Activated CD4-positive, alpha-beta T cell treated with anti-CD3 and anti-CD28 coated beads, Interleukin-2, amount 10 ng/mL, durations not matched to agents 24 days and 14 days (primary cell): ENCODE measurements around the gene RASA1. TPM values are rescaled to one million over a fixed set of nuclear protein-coding genes. Genes with fewer than 3 reads are reported as not detected.
A peak's percentile ranks its signal among the peaks of the same experiment; 100 is the strongest.
"Not testable (repeated sequence)": the region's sequence is repeated elsewhere in the genome, so short reads cannot be mapped to it uniquely, and the experiment has no call there.

ENCODE experiments used
- DNase-seq: peaks from one replicate; pipeline ENCODE4 v3.0.0; 2022
- H3K27ac Mint-ChIP-seq: one replicate; pipeline ENCODE4 v1.8.0; 2022; ENCODE audit warnings: mild to moderate bottlenecking, mixed read lengths
- H3K27me3 Mint-ChIP-seq: one replicate; pipeline ENCODE4 v1.8.0; 2022; ENCODE audit warnings: mixed read lengths
- H3K36me3 Mint-ChIP-seq: one replicate; pipeline ENCODE4 v1.8.0; 2022; ENCODE audit warnings: low read depth, mild to moderate bottlenecking, mixed read lengths
- H3K4me1 Mint-ChIP-seq: one replicate; pipeline ENCODE4 v1.8.0; 2021; ENCODE audit warnings: mixed read lengths
- H3K4me3 Mint-ChIP-seq: one replicate; pipeline ENCODE4 v1.8.0; 2022; ENCODE audit warnings: mild to moderate bottlenecking, moderate library complexity, mixed read lengths
- H3K9me3 Mint-ChIP-seq: one replicate; pipeline ENCODE4 v1.8.0; 2021; ENCODE audit warnings: mixed read lengths
- intact Hi-C: fragments of 100-400 bp; cut with micrococcal nuclease; formaldehyde crosslinking; loops from one replicate; pipeline ENCODE4 v1.15.1; 2023
- total RNA-seq: library from RNA; stranded (reverse); gene quantifications from 2 replicates; pipeline ENCODE4 v1.2.3, GENCODE V29; 2022

RASA1 gene
- total RNA-seq, 1 donor from 2014 or later, result 21.2 TPM

DNA sequence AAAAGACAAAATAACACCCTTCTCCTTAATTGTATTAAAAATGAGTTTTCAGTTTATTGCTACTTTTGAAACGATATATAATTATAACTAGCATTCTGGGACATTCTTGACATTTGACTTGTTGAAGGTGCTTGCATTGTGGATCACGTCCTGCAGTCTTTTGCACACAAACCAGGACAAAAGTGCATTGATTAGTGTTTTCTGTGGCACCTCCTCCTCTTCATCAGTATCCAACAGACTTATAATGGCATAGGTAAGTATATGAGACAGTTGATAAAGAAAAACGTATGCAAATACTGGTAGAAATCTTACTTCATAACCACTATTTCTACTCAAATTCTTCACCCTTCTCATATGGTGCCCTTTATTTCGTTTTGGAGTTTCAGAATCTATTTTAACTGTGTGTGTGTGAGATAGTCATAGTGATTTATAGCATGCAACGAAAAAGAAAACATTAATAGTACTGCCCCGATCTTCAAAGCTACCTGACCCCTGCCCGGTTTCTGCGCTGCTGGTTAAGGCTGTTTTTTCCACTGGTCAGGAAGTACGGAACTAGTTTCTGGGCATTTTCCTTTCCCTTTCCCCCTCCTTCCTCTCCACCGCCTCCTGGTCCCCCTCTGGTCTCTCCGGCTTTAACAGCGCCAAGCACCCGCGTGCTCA lies 639 bp upstream of the RASA1 start:
- no peak for DNase-seq
- H3K9me3 Mint-ChIP-seq, result no peaks in the 10 kb centered on the region
- peaks cover 27% of the 10 kb centered on the region for H3K4me1 Mint-ChIP-seq
- peaks cover 5% of the 10 kb centered on the region for H3K27me3 Mint-ChIP-seq
- intact Hi-C loops, result loop anchor here (1.0 to 5.0 kb wide), 4 partner anchors 72 to 648 kb away; partner anchors contain the start of gene CCNH
- H3K36me3 Mint-ChIP-seq, result peaks cover 8% of the 10 kb centered on the region
- H3K4me3 Mint-ChIP-seq, result peak overlapping the region; percentile 96
- peak overlapping the region; percentile 99 for H3K27ac Mint-ChIP-seq

DNA sequence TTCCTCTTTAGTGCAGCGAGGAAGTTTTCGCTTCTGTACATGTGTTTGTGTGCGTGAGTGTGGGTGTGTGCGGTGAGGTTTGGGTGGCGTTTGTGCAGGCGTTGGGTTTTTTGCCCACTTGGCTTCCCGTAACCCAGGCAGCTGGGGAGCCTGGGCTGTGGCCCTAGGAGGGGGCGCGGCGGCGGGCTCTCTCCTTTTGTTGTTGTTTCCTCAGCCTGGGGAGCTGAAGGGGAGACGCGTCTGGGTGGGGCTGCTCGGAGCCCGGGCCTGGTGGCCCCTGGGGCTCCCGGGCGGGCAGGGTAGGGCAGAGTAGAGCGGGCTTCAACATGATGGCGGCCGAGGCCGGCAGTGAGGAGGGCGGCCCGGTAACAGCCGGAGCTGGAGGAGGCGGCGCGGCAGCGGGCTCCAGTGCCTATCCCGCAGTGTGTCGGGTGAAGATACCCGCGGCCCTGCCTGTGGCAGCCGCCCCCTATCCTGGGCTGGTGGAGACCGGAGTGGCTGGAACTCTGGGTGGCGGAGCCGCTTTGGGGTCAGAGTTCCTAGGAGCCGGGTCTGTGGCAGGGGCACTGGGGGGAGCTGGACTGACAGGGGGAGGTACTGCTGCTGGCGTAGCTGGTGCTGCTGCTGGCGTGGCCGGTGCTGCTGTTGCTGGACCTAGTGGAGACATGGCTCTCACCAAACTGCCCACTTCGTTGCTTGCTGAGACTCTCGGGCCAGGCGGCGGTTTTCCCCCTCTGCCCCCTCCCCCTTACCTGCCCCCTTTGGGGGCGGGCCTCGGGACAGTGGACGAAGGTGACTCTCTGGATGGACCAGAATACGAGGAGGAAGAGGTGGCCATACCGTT lies 665 bp downstream of the RASA1 start:
- peaks cover 28% of the 10 kb centered on the region for H3K4me1 Mint-ChIP-seq
- DNase-seq, result no peak
- H3K27me3 Mint-ChIP-seq, result peaks cover 5% of the 10 kb centered on the region
- H3K36me3 Mint-ChIP-seq, result peaks cover 8% of the 10 kb centered on the region
- intact Hi-C loops, result loop anchor here (1.0 to 5.0 kb wide), 6 partner anchors 14 to 246 kb away; no protein-coding TSS in a partner anchor
- peak overlapping the region; percentile 96 for H3K4me3 Mint-ChIP-seq
- H3K9me3 Mint-ChIP-seq, result no peaks in the 10 kb centered on the region
- peak overlapping the region; percentile 99 for H3K27ac Mint-ChIP-seq

DNA sequence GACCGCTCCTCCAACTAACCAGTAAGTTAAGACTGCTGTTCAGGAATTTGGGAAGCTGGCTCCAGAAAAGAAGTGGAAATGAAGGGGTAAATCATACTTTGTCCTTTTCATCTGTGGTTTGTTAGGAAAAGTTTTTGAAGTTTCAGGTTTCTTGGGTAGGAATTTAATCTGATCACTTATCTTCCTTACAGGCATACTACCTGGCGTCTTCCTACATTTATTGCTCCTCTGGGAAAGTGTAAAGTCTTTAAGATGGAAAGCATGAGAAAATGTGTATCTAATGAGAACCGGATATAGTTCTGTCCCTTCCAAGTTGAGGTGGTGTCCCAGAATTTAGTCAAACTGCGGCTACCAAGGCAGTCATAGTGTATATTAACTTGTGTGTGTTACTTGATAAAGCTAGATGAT lies 1.3 kb downstream of the RASA1 start:
- intact Hi-C loops, result loop anchor here (1.0 to 5.0 kb wide), 6 partner anchors 13 to 247 kb away; no protein-coding TSS in a partner anchor
- DNase-seq, result no peak
- H3K4me3 Mint-ChIP-seq, result peak overlapping the region; percentile 96
- H3K4me1 Mint-ChIP-seq, result peaks cover 29% of the 10 kb centered on the region
- peaks cover 8% of the 10 kb centered on the region for H3K36me3 Mint-ChIP-seq
- H3K9me3 Mint-ChIP-seq, result no peaks in the 10 kb centered on the region
- peak overlapping the region; percentile 23 for H3K27ac Mint-ChIP-seq
- H3K27me3 Mint-ChIP-seq, result peaks cover 5% of the 10 kb centered on the region

DNA sequence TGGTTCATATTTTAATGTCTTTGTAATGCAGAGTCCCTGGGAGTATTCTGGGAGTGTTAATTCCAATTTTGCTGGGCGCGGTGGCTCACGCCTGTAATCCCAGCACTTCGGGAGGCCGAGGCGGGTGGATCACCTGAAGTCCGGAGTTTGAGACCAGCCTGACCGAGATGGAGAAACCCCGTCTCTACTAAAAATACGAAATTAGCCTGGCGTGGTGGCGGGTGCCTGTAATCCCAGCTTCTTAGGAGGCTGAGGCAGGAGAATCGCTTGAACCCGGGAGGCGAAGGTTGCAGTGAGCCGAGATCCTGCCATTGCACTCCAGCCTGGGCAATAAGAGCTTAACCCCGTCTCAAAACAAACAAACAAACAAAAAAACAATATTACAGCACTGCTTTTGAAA lies 3.2 kb downstream of the RASA1 start:
- H3K27me3 Mint-ChIP-seq, result not testable (repeated sequence)
- Mint-ChIP-seq H3K4me1 (peaks cover 36% of the 10 kb centered on the region), H3K36me3 (peaks cover 15% of the 10 kb centered on the region)

DNA sequence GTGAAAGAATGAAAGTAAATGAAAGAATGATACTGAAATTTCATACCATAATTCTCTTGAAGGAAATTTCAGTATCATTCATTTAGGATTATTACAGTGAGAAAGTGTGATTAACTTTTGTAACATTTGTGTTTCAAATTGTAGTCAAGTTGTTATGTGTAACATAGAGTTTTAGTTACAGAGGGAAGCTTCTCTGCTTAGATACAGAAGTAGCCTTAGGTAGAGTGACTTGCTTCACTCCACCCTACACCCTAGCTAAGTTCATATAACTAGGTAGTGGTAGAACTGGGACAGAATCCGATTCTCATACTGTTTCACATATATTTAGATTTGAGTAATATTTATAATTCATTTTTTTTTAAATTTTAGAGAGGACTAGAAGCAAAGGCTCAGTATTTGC lies 9.0 kb downstream of the RASA1 start:
- Mint-ChIP-seq H3K27me3 (no peaks in the 10 kb centered on the region), H3K27ac (no peak overlapping the region), H3K36me3 (peaks cover 23% of the 10 kb centered on the region), H3K9me3 (no peaks in the 10 kb centered on the region), H3K4me1 (peaks cover 20% of the 10 kb centered on the region), H3K4me3 (no peak overlapping the region)
- intact Hi-C loops, result no loop called here
- no peak for DNase-seq

More for the DNA sequence above, 3.2 kb downstream of the RASA1 start:
- DNase-seq, H3K4me3 Mint-ChIP-seq, intact Hi-C loops, H3K27ac Mint-ChIP-seq, H3K9me3 Mint-ChIP-seq: not testable (repeated sequence)

DNA sequence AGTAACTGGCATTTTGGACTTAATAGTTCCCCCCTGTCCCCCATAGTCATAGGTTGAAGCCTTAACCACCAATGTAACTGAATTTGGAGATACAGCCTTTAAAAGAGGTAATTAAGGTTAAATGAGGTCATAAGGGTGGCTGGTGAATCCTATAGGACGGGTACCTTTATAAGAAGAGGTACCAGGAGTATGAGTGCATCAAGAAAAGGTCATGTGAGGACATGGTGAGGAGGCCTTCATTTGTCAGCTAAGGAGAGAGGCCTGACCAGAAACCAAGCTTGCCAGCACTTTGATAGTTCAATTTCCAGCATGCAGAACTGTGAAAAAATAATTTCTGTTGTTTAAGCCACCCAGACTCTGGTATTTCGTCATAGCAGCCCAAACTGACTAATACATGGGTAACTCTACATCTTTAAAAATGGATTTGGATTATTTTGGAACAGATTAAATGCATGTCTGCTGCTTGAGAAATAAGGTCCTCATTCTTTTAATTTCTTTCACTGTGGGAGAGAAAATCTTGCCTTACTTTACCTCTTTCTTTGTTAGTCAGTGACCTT lies 9.7 kb downstream of the RASA1 start:
- no peak for DNase-seq
- Mint-ChIP-seq H3K27ac (no peak overlapping the region), H3K4me1 (peaks cover 27% of the 10 kb centered on the region), H3K9me3 (no peaks in the 10 kb centered on the region), H3K4me3 (no peak overlapping the region), H3K27me3 (no peaks in the 10 kb centered on the region), H3K36me3 (peaks cover 28% of the 10 kb centered on the region)
- intact Hi-C loops, result no loop called here

DNA sequence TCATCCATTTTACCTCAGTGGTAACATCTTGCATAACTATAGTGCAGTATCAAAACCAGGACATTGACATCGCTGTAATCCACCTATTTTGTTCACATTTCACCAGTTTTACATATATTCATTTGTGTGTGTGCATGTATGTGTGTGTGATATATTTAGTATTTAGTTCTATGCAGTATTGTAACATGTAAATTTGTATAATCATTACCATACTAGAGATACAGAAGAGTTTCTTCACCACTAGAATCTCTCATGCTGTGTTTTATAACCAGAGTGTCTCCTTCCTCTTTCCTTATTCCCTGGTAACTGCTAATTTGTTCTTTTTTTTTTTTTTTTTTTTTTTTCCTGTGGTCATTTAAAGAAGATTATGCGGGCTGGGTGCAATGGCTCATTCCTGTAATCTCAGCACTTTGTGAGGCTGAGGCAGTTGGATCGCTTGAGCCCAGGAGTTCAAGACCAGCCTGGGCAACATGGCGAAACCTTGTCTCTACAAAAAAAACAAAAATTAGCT lies 11.0 kb downstream of the RASA1 start:
- Mint-ChIP-seq H3K9me3 (no peaks in the 10 kb centered on the region), H3K4me3 (no peak overlapping the region), H3K36me3 (peaks cover 32% of the 10 kb centered on the region), H3K27me3 (no peaks in the 10 kb centered on the region), H3K4me1 (peaks cover 30% of the 10 kb centered on the region), H3K27ac (no peak overlapping the region)
- intact Hi-C loops, result no loop called here
- no peak for DNase-seq

DNA sequence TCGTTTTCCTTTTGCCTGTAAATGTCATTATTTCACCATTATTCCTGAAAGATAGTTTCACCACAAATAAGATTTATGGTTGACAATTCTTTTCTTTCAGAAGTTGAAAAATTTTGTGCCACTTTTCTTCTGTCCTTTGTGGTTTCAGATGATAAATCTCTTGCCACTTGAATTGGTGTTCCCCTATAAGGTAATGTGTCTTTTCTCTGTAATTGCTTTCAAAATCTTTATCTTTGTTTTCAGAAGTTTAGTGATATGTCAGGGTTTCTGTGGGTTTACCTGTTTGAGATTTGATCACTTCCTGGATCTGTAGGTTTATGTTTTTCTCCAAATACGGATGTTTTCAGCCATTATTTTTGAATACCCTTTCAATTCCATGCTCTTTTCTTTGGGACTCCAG lies 14.6 kb downstream of the RASA1 start:
- Mint-ChIP-seq H3K36me3 (peaks cover 35% of the 10 kb centered on the region), H3K27ac (peak overlapping the region; percentile 72), H3K9me3 (no peaks in the 10 kb centered on the region), H3K4me3 (peak overlapping the region; percentile 78), H3K27me3 (no peaks in the 10 kb centered on the region), H3K4me1 (peaks cover 25% of the 10 kb centered on the region)
- intact Hi-C loops, result loop anchor here (1.0 to 5.0 kb wide), 3 partner anchors 14 to 60 kb away; no protein-coding TSS in a partner anchor
- DNase-seq, result no peak

DNA sequence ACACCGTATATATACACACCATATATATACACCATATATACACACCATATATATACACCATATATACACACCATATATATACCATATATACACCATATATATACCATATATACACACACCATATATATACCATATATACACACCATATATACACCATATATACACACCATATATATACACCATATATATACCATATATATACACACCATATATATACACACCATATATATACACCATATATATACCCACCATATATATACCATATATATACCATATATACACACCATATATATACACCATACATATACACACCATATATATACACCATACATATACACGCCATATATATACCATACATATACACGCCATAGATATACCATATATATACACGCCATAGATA lies 19.6 kb downstream of the RASA1 start:
- peaks cover 20% of the 10 kb centered on the region for H3K4me1 Mint-ChIP-seq
- H3K27ac Mint-ChIP-seq, DNase-seq, intact Hi-C loops, H3K27me3 Mint-ChIP-seq, H3K4me3 Mint-ChIP-seq: not testable (repeated sequence)
- peaks cover 49% of the 10 kb centered on the region for H3K36me3 Mint-ChIP-seq
- H3K9me3 Mint-ChIP-seq, result peaks cover 14% of the 10 kb centered on the region

DNA sequence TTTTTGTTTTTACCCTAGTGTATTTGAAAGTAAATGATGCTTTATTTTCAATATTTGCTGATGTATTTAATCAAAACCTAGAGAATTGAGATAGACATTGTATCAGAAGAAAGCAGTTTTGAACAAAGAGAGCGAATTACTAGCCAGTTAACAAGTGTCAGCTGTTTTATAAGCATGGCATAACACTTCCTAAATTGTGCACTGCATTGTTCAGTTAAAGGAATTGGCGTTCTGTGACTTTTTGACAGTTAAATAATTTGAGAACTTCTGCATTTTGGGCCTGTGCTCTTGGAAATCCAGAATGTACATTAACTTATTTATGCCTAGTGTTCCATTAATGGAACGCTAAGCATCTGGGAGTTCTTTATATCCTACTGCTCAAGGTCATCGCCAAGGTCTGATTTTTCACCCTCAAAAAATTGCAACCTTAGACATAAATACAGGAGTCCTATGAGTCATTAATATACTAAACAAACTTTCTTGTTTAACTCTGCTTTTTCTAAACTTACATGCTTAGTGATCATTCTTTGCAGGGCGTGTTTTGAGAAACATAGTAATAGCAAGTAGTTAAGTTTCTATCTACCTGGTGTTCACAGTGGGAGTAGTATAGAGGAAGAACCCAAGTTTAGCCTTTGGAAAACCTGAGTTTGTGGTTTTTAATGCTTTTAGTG lies 31.1 kb downstream of the RASA1 start:
- Mint-ChIP-seq H3K27me3 (no peaks in the 10 kb centered on the region), H3K27ac (no peak overlapping the region), H3K4me3 (no peak overlapping the region), H3K4me1 (peaks cover 52% of the 10 kb centered on the region), H3K9me3 (peaks cover 12% of the 10 kb centered on the region), H3K36me3 (peaks cover 17% of the 10 kb centered on the region)
- no peak for DNase-seq
- intact Hi-C loops, result no loop called here

DNA sequence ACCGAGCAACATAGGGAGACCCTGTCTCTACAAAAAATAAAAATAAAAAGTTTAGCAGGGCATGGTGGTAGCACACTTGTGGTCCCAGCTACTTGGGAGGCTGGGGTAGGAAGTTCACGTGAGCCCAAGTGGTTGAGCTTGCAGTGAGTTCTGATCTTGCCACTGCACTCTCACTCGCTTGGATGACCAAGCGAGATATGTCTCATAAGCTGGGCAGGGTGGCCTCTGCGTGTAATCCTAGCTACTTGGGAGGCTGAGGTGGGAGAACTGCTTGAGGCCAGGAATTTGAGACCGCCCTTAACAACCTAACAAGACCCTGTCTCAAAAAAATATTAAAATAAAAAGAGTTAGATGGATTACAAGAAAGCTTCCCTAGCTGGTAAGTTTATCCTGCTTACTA lies 32.5 kb downstream of the RASA1 start:
- Mint-ChIP-seq H3K27me3 (no peaks in the 10 kb centered on the region), H3K36me3 (peaks cover 28% of the 10 kb centered on the region), H3K4me3 (no peak overlapping the region), H3K4me1 (peaks cover 50% of the 10 kb centered on the region), H3K27ac (no peak overlapping the region), H3K9me3 (peaks cover 14% of the 10 kb centered on the region)
- intact Hi-C loops, result loop anchor here (1.0 to 2.0 kb wide), 2 partner anchors 17 to 32 kb away; no protein-coding TSS in a partner anchor
- DNase-seq, result no peak

DNA sequence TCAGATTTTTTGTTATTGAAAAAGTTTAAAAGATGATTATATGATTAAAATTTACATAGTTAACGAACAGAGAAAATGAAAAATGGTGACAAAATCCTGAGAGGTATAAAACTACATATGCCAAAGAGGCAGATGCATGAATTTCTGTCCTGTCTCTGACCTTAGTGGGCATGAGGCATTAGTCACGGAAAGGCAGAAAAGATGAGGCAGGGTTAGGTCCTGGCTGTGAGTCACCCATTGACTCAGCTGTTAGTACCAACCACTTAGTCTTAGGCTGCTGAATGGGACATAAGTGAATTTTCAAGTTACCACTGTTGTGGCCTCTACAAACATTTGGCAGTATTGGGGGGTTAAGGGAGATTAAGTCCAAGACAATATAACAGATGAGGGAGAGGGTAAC lies 33.1 kb downstream of the RASA1 start:
- no peak for DNase-seq
- intact Hi-C loops, result loop anchor here (1.0 to 2.0 kb wide), 2 partner anchors 18 to 32 kb away; no protein-coding TSS in a partner anchor
- H3K4me3 Mint-ChIP-seq, result no peak overlapping the region
- peaks cover 33% of the 10 kb centered on the region for H3K36me3 Mint-ChIP-seq
- peaks cover 50% of the 10 kb centered on the region for H3K4me1 Mint-ChIP-seq
- H3K27me3 Mint-ChIP-seq, result no peaks in the 10 kb centered on the region
- no peak overlapping the region for H3K27ac Mint-ChIP-seq
- H3K9me3 Mint-ChIP-seq, result peaks cover 19% of the 10 kb centered on the region

DNA sequence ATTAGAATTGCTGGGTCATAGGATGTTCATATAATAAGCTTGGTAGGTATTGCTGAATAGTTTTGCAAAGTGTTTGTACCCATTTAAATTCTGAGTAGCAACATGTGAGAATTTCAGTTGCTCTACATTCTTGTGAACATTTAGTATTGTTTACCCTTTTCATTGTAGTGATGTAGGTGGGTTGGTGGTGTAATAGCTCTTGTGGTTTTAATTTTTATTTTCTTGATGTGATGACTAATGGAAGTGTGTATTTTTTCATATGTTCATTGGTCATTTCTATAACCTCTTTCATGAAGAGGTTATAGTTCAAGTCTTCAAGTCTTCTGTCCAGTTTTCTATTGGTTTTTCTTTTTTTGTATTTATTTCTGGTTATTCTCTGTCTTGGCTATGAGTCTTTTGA lies 34.4 kb downstream of the RASA1 start:
- H3K27me3 Mint-ChIP-seq, result no peaks in the 10 kb centered on the region
- H3K4me1 Mint-ChIP-seq, result peaks cover 42% of the 10 kb centered on the region
- intact Hi-C loops, result no loop called here

More for the DNA sequence above, 34.4 kb downstream of the RASA1 start:
- Mint-ChIP-seq H3K4me3 (no peak overlapping the region), H3K36me3 (peaks cover 37% of the 10 kb centered on the region), H3K27ac (no peak overlapping the region), H3K9me3 (peaks cover 16% of the 10 kb centered on the region)
- no peak for DNase-seq
